IPS-18c (cell line): ENCODE results near the gene WDR45B.

Experiments used
- H3K4me3 ChIP-seq: 2 replicates; pipeline ENCODE4 v1.7.0; 2013; ENCODE audit warnings: low read depth, mild to moderate bottlenecking, low read length, moderate library complexity; ENCODE audit not compliant: insufficient read depth
- H3K9me3 ChIP-seq: one replicate; pipeline ENCODE4 v1.6.1; 2013; ENCODE audit warnings: mild to moderate bottlenecking, low read length, moderate library complexity; ENCODE audit not compliant: control insufficient read depth, insufficient read depth

Gene WDR45B

DNA sequence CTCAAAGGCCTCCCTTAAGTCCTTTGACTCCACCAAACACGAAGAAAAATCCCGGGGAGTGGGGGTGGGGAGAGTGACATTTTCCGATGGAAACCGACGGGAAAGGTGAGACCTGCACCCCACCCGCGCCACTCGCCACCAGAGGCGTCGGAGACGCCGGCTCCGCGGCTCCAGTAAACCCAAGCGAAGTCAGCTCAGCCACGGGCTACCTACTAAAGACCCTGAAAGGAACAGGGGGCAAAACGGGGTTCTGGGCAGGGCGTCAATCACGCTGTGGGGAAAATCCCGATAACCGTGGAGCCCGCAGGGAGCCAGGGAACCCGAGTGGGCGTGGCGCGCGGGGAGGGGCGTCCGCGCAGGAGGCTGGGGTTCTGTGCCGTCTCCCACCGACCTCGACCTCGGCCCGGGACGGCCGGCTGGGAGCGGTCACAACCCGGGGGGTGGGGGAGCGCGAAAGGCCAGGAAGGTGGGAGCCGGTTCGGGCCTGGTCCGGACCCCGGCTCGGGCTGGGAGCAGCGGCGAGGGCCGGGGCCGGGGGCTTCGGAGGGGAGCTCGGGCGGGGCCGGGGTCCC lies 565 bp downstream of the WDR45B start:
- peak overlapping the region; percentile 90 for H3K4me3 ChIP-seq
- H3K9me3 ChIP-seq = no peaks in the 10 kb centered on the region

DNA sequence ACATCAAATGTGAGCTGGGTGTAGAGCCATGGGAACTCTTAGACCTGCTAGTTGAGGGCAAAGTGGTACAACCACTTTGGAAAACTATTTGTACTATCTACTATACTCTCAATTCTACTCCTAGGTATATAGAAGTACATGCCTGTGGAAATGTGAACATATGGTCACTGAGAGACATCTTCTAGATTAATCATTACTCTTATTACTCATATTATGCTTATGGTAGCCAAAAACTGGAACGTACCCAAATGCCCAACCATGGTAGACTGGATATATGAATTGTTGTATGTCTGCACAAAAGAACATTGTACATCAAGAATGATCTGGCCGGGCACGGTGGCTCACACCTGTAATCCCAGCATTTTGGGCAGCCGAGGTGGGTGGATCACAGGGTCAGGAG lies 2.7 kb downstream of the WDR45B start:
- no peak overlapping the region for H3K4me3 ChIP-seq

DNA sequence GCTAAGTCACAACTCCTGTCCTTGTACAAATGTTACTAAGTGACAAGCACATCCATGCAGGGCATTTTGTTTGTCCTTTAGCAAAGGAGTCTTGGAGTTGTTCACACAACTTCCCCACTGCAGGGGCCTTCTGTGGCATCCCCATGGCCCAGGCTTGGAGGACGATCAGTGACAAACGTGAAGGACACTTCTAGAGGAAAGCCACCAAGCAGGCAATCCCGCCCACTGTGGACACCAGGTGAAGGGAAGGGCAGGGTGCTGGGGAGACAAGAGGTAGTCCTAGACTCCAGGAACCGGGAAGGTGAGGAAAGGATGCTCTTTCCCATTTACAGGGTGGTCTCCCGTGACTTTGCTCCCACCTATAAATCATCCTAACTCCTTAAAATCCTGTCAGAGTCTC lies 4.1 kb downstream of the WDR45B start:
- no peak overlapping the region for H3K4me3 ChIP-seq
- H3K9me3 ChIP-seq = no peaks in the 10 kb centered on the region

More for the DNA sequence above, 2.7 kb downstream of the WDR45B start:
- H3K9me3 ChIP-seq = no peaks in the 10 kb centered on the region

DNA sequence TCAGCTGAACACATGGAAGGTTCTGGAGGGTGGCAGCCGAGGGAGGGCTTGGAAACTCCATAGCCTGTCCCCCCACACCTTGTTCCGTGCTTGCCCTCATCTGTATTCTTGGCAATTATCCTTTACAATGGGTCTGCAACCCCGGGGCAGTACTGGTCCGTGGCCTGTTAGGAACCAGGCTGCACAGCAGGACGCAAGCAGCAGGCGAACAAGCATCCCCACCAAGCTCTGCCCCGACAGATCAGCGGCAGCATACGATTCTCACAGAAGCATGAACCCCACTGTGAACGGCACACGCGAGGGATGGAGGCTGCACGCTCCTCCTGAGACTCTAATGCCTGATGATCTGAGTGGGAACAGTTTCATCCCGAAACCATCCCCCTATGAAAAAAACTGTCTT lies 6.2 kb downstream of the WDR45B start:
- Histone ChIP-seq H3K9me3 (no peaks in the 10 kb centered on the region), H3K4me3 (no peak overlapping the region)

DNA sequence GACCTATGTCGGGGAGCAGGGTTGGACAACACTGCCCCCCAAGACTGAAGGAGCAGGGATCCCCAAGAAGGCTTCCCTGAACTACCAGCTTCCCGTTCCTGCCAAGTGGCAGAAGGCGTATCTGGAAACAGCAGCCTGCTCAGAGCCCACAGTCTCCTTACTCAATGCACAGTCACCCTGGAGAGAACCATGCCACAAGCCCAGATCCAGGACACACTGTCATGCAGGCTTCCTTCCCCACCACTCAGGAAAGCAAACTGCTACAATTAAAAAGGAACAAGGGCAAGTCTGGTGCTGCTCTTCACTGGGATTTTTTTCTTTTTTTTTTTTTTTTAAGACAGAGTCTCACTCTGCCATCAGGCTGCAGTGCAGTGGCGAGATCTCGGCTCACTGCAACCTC lies 8.2 kb downstream of the WDR45B start:
- Histone ChIP-seq H3K4me3 (no peak overlapping the region), H3K9me3 (no peaks in the 10 kb centered on the region)

DNA sequence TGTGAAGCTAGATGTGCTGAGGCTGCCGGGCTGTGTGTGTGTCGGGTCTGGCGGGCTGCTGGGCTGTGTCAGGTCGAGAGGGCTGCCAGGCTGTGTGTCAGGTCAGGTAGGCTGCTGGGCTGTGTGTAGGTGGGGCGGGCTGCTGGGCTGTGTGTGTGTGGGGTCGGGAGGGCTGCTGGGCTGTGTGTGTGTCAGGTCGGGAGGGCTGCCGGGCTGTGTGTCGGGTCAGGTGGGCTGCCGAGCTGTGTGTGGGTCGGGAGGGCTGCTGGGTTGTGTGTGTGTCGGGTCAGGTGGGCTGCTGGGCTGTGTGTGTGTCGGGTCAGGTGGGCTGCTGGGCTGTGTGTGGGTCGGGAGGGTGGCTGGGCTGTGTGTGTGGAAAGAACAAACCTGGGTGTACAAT lies 8.6 kb downstream of the WDR45B start:
- Histone ChIP-seq H3K4me3 (no peak overlapping the region), H3K9me3 (no peaks in the 10 kb centered on the region)

DNA sequence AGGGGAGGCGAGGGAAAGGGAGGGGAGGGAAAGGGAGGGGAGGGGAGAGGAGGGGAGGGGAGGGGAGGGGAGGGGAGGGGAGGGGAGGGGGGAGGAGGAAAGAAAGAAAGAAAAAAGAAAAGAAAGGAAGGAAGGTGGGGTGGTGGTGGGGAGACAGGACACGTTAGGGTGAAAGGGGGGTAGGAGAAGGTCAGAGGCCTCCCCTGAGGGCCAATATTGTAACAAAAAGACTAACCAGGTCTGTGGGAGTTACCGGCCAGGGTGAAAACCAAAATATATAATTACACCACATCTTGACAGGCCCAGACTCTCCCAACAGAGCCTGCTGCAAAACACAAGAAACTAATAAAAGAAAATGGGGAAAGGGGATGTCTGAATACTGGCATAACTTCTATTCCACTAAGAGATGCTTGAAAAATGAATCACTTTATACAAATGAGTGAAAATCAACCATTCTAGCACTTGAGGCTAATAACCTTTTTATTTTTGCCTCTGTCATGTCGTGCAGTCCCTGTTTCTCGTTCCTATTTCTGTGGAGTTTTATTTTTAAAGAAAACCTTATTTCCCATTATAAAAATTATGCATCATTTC lies 10.0 kb downstream of the WDR45B start:
- Histone ChIP-seq H3K9me3 (no peaks in the 10 kb centered on the region), H3K4me3 (no peak overlapping the region)

DNA sequence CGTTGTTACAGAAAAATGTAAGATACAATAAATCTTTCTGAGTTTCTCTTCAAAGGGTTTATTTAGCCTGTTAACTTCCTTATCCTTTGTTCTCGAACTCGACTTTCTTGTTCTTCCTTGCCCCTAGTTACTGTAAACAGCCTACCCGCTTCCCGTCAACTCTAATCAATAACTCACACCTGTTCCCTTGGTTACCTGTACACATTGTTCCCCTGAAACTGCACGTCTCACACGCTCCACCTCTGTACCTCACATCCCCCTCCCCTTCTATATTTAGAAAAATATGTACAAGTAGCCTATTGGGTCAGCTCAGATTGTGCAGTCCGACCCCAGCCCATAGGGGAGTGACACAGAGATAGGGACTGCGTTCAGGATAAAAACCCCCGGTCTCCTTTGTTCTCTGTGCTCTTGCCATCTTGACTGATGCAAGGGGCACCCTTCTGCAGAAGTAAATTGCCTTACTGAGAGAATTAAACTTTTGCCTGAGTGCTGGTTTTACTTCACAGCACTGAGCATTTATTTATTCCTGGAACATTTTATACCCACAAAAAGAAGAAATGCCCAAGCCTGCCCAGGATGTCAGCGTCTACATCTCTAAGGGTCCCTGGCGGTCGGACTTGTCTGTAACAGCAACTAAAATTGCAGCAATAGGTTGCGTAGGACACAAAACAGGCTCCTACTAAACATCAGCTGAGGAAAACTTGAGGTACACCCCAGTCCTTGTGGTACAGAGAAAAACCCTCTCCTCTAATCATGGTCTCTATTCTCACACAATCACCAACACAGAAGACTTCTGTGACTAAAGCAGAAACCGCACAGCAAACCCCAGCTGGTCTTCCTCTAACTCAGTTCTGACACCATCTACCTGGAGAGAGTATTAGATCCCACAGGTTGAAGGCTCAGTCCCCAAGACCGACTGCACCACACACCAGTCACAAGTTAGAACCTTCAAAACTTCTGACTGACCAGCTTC lies 11.3 kb downstream of the WDR45B start:
- H3K9me3 ChIP-seq = no peaks in the 10 kb centered on the region
- H3K4me3 ChIP-seq = no peak overlapping the region

DNA sequence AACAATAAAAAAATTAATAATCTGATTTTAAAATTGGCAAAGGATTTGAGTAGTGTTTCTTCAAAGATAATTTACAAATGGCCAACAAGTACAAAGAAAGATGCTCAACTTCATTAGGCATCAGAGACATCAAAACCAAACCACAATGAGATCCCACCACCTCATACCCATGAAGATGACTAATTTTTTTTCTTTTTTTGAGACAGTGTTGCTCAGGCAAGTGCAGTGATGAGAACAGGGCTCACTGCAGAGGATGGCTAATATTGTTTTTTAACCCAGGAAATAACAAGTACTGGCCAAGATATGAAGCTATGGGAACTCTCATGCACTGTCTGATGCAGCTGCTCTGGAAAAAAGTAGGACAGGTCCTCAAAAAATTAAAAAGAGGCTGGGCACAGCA lies 14.9 kb downstream of the WDR45B start:
- Histone ChIP-seq H3K9me3 (no peaks in the 10 kb centered on the region), H3K4me3 (no peak overlapping the region)

DNA sequence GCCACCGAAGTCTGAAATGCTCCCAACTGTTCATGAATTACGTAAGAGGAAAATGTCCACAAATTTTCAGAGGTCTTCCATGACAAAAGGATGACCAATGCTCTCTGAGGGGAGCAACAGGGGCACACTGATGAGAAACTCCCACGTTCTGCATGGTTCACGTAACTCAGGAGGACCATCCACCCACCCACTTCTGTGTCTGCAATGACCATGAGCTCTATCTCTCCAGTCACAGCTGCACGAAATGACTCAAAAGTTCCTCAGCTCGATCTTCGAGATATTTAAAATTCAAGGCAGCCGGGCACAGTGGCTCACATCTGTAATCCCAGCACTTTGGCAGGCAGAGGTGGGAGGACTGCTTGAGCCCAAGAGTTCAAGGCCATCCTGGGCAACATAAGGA lies 15.8 kb downstream of the WDR45B start:
- no peak overlapping the region for H3K4me3 ChIP-seq
- H3K9me3 ChIP-seq = no peaks in the 10 kb centered on the region

DNA sequence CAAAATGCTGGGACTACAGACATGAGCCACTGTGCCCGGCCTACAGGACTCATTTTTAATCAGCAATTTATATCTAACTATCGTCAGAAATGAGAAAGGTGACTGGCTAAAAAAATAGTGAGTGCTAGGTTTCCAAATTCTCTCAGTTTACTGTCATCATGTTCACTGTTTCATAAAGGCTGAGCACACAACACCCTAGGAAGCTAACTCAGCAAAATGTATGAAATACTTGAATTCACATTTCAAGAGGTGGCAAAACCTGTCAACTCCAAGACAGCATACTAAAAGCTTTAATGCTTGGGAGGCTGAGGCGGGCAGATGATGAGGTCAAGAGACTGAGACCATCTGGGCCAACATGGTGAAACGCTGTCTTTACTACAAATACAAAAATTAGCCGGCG lies 16.7 kb downstream of the WDR45B start:
- Histone ChIP-seq H3K9me3 (no peaks in the 10 kb centered on the region), H3K4me3 (no peak overlapping the region)

DNA sequence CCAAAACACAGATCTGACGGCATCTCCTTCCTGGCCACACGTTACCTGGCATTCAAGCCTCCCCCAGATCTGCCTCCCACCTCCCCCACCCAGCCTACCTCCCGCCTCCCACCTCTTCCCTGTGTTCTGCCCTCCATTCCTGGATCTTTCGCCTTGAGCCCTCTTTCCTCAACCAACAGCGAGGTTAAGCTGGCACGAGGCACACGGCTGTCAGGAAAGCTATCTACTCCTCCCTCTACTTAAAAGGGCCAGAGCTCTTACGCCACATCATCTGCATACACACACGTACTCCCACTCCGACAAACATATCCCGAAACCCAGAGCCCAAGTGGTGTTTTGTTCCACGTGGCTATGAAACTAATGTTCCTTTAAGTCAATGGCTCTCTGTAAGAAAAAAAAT lies 18.0 kb downstream of the WDR45B start:
- Histone ChIP-seq H3K9me3 (no peaks in the 10 kb centered on the region), H3K4me3 (no peak overlapping the region)

DNA sequence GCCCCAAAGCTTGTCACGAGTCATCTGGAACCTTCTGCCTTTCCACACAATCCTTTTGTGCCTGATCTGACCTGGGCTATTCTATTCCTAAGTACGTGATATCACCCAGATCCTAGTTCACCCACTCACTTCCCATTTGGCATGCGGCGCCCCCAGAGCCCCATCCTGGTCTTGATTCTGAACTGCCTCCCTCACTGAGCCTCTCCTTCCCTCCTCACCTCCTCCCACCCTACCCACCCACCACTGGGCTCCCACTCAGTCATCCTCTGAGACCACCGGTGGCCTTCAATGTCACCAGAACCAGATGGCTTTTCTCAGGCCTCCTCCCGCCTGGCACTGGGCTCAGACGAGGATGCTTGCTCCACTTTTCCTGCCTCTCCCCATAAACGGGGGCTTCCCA lies 18.5 kb downstream of the WDR45B start:
- Histone ChIP-seq H3K4me3 (no peak overlapping the region), H3K9me3 (no peaks in the 10 kb centered on the region)

DNA sequence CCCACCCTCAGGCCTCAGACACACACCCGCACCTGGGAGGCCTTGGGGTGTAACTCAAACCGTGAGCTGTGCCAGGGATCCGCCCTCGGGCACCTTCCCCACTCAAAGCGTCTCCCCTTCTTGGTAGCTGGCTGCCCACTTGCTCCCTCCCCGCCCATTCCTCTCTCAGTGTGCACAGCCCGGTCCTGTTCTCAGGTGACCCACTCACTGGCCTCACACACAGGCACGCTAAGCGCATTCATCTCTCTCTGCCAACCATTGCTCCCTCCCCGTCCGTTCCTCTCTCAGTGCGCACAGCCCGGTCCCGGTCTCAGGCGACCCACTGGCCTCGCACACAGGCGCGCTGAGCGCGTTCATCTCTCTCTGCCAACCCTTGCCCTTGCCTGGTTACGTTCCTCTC lies 20.8 kb downstream of the WDR45B start:
- no peaks in the 10 kb centered on the region for H3K9me3 ChIP-seq

DNA sequence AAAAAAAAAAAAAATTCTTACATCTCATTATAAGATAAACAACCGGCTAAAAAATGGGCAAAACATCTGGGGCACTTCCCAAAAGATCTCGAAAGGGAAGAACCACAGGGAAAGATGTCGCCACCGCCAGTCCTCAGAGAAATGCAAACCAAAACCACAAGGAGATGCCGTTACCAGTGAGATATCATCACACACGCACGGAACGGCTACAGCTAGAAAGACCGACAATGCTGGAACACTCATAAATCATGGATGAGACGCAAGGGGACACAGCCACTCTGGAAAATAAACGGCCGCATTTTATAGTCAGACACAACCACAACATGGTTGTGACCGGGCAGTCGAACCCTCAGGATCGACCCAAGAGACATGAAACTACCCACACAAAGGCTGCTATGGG lies 24.5 kb downstream of the WDR45B start:
- no peaks in the 10 kb centered on the region for H3K9me3 ChIP-seq
- H3K4me3 ChIP-seq = no peak overlapping the region

More for the DNA sequence above, 20.8 kb downstream of the WDR45B start:
- H3K4me3 ChIP-seq = no peak overlapping the region

DNA sequence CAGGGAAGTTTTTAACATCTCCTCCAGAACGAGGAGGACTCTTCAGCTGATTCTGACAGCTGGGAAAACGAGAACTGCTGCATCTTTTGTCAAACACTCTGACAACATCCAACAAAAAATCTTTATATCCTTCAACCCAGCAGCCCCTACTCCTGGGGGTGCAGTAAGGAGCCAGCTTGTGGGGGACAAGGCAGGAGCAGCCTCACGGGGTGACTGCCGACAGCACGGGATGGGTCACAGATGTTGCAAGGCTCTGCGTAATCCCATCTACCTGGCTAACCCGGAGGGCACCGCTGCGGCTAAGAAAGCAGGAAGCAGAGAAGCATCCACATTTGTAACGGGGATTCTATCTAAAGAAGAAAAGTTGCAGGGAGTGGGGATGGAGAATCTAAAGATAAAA lies 28.6 kb downstream of the WDR45B start:
- H3K9me3 ChIP-seq = no peaks in the 10 kb centered on the region
- no peak overlapping the region for H3K4me3 ChIP-seq

DNA sequence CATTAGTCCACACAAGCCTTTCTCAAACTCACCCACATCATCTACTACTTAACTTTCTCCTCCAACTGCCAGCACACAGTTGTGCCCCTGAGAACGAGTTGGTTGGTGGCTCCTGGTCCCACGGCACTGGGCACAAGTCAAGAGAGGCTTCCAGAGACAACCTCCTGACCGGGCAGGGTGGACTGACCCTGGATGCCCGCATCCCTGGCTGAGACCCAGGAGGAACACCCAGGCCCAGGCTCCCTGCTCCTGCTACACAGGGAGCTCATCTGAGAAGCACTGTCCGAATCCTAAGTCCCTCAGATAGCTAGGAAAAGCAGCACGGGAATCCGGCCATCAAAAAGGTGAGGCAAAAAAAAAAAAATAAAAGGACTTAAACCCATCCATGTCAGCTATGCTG lies 29.0 kb downstream of the WDR45B start:
- Histone ChIP-seq H3K9me3 (no peaks in the 10 kb centered on the region), H3K4me3 (no peak overlapping the region)

DNA sequence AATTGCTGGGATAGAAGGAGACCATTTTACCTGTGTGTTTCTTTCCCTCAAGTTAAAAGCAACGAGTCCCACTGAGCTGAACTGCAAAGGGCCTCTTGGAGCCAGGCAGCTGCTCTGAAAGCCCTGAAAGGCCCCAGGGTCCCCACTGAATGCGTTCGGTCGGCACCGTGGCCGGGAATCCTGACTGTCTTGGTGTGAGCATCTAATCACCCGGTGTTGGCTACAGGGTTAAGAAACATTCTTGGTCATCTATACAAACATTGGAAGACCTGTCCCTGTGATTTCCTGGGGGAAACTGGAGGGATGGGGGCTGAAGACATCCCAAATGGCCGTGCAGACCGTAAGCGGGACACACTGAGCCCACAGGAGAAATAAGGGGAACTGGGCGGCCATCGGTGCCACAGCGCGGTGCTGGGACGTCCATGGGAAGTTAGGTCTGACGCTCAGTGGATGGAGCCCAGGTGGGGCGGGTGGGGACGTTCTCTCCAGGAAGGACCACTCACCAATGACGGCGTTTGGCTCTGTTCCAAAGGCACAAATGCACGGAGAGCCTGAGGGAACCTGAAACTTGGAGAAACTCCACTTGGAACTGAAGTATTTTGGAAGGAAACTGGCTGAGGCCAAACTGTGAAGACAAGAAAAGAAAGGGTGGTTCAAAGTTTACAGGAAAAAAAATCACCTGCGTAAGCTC lies 32.1 kb downstream of the WDR45B start:
- no peaks in the 10 kb centered on the region for H3K9me3 ChIP-seq
- H3K4me3 ChIP-seq = no peak overlapping the region
